GM21390 (cell line): ENCODE data around the gene TAS2R16.

Experiments used
- ATAC-seq: cut with Tn5 transposase; IDR thresholded peaks from one replicate; pipeline ENCODE4 v1.9.1; 2021; ENCODE audit not compliant: unreplicated experiment

TAS2R16 gene, protein sequence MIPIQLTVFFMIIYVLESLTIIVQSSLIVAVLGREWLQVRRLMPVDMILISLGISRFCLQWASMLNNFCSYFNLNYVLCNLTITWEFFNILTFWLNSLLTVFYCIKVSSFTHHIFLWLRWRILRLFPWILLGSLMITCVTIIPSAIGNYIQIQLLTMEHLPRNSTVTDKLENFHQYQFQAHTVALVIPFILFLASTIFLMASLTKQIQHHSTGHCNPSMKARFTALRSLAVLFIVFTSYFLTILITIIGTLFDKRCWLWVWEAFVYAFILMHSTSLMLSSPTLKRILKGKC

DNA sequence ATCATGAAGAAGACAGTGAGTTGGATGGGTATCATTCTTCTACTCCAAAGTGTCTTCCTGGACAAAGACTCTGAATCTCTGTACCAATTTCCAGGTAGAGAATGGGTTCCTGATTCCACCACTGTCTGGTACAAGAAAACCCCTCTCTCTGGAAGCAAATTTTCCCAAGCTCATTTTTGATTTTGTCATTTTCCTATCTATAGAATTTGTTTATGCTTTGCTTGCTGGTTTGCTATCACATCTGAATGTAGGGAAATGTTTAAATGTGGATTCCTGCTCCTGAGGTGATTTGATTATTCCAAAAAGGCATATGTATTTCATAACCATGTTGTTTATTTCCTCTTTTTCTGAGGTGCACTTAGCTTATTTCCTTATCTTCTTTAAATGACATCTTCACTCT lies at the start of gene TAS2R16:
Gene TAS2R16, minus strand, starts transcription at position 101 of the 400 bp plus-strand sequence. Its CDS starts 66 bp downstream, at position 35.
- no peak for ATAC-seq

DNA sequence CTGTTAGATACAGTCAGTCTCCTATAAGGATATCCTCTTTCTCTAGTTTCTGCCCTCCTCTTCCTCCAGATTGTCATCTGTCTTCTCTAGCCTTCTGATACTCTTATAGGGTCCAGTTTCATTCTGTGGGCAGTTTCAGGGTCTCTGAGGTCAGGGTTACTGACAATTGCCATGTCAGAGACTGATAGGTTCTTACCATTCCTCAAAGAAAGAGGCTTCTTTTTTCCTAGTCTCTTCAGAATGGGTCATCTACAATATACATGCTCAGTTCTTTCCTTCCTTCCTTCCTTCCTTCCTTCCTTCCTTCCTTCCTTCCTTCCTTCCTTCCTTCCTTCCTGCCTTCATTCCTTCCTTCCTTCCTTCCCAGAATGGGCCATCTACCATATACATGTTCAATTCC lies 48.1 kb upstream of the TAS2R16 start:
- ATAC-seq: no peak

DNA sequence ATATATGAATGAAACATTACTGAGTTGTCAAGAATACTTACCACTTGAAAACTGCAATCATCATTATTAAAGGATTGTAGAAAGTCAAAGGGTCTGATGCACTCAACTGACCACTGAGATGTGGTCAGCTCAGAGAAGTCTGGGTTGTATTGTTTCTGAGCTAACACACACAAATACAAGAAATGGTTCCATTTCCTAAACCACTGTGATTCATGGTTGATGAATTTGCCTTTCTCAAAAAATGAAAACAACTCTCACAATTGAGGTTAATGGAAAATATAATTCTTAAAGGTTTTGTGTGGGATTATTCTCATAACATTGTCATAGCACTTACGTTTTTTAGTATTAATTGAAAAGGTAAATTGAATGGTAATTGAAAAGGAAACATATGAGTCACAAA lies 45.6 kb upstream of the TAS2R16 start:
- no peak for ATAC-seq

DNA sequence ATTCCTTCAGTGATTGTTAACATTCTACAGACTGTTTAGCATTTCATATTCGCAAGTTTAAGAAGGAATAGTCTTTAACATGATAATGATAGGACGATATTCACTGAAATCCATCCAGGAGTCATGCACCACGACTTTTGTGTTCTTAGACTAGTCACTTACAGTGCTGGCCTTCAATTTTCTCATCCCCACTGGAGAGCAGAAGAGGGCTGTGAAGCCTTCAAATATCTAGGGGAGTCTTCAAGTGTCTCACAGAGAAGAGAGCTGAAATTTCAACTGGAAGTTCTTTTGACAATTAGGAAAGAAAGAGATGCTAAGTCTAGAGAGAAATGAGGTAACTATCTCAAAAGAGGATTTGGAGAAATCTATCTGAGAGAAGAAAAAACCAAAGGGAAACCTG lies 43.8 kb upstream of the TAS2R16 start:
- no peak for ATAC-seq

DNA sequence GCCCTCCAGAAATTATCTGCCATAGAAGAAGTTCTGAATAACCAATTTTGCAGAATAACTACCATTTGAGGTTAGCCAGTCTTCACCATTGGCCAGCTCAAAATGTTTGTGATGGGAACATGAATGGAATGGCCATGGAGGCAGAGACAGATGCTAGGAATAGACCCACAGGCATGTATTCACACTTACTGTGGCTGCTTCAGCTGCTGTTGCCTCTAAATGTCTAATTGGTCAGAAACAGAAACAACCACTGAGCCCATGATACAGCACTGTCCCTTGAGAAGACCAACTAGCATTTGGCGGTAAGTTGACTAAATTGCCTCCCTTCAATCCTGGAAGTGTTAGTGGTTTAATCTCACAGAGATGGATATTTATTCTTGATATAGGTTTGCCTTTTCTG lies 38.6 kb upstream of the TAS2R16 start:
- no peak for ATAC-seq

DNA sequence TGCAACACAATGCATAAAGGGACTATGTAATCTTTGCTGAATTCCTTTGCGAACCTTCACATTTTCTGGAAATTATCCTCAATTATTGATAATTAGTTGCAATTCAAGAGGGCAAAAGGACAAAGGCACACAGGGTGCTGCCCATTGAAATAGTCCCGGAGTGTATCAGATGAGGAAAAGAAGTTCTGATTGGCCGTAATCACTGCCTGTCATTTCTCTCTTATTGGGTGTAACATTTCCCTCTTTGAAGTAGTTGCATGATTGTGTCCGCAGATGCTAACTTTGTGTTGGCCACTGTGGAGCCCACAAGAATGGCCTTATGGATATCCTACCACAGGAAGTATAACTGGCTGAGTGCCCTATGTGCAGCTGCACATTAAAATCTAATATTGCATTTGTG lies 35.1 kb upstream of the TAS2R16 start:
- ATAC-seq: no peak

DNA sequence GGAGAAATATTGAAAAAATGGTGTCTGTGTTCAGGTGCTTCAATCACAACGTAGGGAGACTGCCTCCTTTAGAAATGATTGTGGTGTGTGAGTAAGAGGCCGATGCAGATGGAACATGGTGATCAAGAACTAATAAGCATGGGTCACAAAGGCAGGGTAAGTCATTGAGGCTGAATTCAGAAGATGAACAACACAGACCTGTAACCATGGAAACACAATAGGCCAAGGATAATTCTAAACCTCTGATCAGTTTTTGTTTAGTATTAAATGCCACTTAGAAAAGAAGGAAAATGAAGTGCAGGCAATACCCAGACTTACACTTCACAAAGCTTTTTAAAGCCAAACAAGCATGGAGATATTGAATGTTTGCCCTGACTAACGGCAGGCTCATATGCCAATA lies 32.8 kb upstream of the TAS2R16 start:
- ATAC-seq: no peak

DNA sequence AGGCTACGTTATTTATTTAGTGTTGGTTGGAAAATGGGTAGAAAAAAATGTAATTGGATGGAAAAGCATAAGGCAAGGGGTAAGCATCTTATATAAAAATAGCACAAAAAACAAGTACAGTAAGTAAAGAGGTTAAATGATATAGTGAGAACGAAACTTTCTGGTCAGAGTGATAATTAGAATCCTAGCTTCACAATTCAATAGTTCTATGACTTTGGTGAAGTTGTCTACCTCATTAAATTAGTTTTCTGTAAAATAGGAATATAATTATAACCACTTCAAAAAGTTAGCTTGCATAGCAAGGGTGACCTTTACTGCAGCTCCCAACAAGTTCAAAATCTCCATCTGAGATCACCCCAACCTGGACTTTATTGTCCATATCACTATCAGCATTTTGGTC lies 30.8 kb upstream of the TAS2R16 start:
- ATAC-seq: no peak

DNA sequence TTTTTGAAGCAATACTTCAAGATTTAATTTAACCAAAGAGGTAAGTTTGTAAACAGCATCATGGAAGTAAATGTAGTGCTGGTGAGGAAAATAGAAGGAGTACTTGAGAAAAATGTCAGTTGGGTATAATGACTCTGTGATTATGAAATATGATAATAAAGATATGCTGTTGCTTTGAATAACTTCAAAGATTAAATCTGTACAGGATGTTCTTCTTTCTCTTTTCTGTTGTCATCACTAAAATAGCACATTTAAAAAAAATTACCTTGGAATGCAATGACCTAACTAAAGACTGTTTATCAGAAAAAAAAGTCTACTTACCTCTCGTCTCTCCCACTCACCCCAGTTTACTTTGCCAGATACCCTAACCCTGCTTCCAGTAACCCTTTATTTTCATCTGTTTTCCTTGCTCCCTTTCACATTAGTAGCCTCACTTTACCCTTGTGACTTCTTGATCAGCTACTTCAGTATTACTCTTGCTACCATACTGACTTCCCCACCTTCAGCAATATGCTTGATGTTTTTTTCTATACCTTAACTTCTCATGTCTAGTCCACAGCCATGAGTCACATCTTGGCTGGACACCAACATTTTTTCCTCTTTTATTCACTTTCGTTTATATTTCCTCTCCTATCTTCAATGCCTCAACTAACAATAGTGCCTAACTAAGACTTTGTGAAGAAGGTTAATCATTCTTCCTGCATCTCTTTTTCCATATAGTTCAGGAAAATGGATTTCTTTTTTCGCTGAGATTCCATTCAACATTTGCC lies 29.7 kb upstream of the TAS2R16 start:
- ATAC-seq: no peak

DNA sequence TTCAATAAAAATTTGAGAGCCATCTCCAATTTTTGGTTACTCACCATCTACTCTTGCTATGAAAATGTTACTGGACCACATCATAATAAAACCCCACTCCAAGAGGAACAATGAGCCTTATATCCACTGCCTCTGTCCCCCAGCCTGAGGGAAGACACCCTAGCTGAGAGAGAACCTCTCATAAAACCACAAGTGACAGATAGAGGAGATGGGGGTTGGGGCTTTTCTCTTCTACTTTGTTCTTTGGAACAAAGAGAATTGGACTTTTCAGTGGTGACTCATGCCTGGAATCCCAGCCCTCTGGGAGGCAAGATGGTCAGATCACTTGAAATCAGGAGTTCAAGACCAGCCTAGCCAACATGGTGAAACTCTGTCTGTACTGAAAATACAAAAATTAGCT lies 27.6 kb upstream of the TAS2R16 start:
- ATAC-seq: no peak

DNA sequence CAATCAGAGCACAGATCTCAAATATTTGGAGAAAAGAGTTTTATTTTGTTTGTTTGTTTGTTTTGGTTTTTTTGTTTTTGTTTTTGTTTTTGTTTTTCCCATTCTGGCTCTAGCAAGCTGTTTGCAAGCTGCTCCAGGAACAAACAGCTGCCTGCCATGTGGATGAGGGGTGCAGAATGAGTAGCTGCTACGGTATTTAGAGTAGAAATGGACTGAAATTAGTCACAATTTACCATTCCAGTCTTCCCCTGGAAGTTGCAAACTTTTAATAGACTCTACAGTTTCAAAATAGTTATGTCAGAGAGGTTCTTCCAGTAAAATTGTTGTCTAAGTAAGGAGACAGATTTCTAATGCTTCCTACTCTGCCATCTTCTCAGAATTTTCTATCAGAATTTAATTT lies 27.1 kb upstream of the TAS2R16 start:
- no peak for ATAC-seq

DNA sequence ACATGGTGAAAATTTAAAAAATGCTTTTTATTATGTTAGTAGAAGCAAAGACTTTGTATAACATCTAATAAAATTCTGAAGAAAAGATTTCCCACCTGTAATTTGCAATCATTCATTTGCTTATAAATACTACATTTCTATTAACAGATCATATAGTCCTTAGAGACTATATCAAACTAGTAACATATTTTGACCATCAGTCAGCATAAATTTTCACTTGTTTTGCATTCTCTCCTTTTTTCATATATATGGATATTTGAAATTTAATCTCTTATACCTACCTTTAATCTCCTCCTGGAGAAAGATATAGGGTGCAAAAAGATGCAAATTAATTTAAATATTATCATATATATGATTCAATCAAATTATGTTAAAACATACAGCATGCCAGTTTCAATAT lies 16.9 kb upstream of the TAS2R16 start:
- no peak for ATAC-seq

DNA sequence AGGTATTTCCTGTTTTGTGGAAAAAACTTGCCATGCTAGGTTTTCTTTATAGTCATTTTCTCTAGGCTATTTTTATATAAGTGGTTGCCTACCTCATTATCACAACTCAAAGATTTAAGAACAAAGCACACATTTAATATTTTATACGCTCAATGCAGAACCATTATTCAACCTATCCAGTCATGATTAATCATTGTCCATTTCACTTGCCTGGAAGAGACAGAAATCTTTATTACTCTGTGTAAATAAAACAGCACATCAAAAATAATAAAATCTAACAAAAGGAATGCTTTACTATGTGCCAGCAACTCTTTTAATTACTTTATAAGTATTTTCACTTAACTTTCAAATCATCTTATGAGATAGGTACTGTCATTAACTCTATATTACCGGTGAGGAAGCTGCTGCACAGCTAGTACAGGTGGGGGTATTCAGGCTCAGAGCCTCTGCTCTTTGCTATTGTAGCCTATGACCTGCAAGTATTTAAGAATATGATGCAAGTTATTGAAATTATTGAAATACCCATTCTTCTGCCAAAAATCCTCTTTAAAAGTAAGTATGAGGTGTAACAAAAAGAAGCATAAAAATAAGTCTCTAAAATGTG lies 16.4 kb upstream of the TAS2R16 start:
- no peak for ATAC-seq

DNA sequence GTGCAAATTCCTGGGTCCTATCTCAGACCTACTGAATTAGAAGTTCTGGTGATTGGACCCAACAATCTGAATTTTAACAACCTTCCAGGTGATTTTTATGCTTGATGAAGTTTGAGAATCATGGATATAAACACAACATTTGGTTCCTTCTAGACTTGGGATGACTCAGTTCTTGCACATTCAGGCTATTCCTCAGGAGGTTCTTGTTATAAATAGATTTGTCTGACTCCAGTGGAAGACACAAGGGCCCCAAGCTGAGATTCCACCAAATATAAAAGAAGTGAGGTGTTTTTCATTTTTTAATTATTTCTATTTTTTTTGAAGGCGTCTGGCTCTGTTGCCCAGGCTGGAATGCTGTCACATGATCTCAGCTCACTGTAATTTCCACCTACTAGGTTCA lies 9.4 kb upstream of the TAS2R16 start:
- no peak for ATAC-seq

DNA sequence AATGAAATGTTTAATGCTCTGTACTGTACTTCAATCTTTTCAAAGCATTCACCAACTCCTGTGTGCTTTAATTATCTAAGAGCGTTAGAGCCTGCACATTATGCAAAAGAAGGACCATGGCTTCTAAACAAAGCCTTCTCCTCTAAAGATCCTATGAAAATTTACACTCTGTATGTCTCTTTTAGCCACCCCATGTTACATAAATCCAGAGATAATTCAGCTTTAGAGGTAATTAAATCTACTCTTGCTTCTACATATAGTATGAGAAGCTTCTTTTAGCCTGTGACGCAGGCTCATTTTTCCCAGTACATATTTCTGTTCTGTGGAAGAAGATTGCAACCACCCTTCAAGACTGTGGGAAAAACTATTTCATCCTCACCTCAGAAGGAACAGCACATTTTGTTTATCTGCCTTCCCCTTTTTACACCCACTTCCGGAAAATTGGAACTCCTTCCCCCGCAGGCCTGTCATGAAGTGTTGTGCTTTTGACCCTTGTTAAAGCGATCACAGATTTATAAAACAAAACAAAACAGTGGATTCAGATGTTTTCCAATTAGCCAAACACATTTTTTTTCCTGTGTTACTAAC lies 8.1 kb upstream of the TAS2R16 start:
- no peak for ATAC-seq

DNA sequence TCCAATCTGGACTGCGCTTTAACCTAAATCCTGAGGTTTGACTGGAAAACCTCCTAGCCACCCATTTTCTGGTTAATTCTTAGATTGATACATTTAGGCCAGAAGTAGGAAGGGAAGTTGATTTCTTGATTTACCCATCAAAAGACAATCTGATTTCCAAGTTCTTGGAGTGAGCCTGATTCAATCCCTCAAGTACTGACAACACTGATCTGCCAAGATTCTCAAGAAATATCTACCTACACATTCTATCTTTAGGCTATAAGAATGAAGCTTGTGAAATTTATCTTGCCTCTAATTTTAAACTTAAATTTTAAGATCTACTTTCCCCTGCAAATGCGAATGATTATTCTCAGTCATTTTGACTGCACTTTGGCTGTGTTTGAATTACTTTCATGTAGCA lies 5.9 kb downstream of the TAS2R16 start:
- no peak for ATAC-seq

DNA sequence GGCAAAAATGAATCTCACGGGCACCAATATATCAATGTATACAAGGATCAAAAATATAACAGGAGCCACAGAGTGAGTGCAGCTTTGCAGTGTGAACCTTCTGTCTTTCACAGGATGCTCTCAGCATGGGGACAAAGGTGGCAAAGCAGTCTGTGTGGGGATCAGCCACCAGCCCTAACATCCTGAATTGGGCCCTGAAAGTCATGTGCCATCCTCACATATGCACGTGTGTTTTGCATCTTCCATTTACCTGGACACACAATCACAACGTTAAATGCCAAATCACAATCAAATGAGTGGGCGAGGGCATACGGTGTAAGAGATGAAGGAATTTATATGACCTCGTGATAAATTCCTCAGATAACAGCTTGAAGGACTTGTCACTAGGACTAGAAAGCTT lies 6.5 kb downstream of the TAS2R16 start:
- no peak for ATAC-seq

DNA sequence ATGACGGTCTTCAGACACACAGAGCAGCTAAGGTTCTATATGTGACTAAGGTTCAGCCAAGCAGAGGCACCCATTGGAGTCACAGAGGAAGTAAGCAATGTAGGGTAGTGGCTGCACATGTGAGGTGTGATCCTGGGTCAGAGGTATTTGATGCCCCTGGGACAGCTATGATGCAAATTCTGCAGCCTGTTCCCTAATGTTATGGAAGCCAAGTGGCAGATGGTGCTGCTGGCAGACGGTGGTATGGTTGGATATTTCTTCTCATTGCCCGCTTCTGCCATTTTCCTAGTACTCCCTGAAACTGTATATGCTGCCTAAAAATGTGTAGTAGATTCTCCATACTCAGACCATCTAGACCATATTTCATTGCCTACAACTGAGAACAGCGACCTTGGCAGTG lies 7.2 kb downstream of the TAS2R16 start:
- no peak for ATAC-seq

DNA sequence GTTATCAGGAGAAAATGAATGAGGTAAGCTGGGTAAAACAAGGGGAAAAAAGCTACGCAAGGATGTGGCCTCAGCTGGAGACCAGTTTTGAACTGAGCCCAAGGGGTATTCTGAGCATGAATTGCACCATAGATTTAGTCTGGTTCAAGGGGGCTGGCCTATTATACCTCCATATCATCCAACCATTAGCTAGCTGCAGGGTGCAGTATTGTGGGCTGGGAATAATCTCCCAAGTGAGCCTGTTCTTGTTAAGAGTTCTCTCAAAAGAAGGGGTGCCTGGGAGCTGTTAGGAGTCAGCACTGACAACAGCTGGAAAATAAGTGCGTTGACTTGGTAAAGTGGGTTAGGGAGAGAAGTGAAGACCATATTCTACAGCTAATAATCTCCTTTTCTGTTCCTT lies 8.0 kb downstream of the TAS2R16 start:
- ATAC-seq: no peak

DNA sequence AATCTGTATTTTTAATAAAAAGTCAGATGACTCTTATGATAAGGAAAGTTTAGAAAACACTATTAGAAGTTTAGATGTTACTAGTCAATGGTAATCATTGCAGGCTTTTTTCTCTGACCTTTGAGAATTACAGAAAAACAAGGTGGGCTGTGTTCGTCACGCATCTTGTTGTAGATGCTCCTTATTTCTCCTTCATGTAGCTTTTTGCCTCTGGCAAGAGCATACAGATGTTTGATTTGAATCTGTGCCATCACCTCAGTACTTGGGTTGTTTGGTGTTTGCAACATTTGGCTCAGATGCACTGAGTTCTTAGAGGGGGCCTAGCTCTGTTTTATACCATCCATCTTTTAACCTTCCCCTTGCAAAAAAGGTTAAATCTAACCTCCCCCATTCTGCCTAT lies 11.5 kb downstream of the TAS2R16 start:
- no peak for ATAC-seq

DNA sequence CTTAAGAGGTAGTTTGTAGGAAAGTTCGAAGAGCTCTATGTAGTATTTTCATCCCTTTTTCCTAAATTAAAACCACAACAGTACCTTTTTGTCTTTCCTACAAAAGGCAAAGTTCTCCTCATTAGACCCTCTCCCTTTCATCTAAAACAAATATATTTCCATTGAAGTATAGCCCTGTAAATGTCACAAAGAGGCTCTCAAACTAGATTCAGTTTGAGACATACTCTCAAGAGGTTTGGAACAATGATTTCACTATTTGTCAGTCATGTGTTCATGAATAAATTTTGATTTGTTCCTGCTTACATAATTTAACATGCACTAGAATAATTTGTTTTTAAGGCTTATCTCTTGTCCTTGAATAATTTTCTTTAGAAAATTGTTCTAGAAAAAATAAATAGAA lies 12.2 kb downstream of the TAS2R16 start:
- ATAC-seq: no peak

DNA sequence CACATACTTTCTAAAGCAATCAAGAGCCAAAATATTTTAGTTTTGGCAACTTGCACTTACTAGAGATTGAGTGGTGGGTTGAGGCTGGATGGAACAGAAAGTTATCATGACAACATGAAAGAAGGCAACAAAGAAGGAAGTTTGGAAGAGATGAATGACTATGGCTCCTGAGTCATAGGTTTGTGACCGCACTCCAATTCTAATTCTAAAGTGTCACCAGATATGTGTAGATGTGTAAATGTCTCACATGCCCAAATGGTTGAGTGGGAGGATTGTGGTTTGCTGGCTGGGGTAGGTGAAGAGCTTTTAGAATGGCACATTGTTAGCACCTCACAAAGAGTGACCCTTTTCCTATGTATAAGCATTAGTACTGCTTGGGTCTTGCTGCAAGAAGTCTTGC lies 20.2 kb downstream of the TAS2R16 start:
- ATAC-seq: no peak
